GM12878 (cell line): ENCODE results near the gene ATP5F1D.

ENCODE experiments used
- CTCF ChIP-seq, 3 experiments: IDR thresholded peaks in 2 of 3; conservative IDR thresholded peaks in 1 of 3; 2 replicates each; pipeline ENCODE4 v1.5.1; 2011; ENCODE audit warnings: low read depth in 3 of 3, low read length in 3 of 3, mild to moderate bottlenecking in 3 of 3, control low read depth in 2 of 3, moderate library complexity in 2 of 3, inconsistent platforms in 1 of 3, mixed read lengths in 1 of 3; ENCODE audit not compliant: control insufficient read depth in 2 of 3, insufficient read depth in 1 of 3; ENCODE audit errors: extremely low read depth in 1 of 3
- EZH2 ChIP-seq: IDR thresholded peaks from 2 replicates; pipeline ENCODE4 v1.6.1; 2012; ENCODE audit warnings: low read depth, mild to moderate bottlenecking, control low read depth, inconsistent platforms, low read length, borderline replicate concordance; ENCODE audit not compliant: control insufficient read depth
- HDAC6 ChIP-seq: fragments of 200-600 bp; sonication (generic); IDR thresholded peaks from one replicate; pipeline ENCODE4 v1.8.0; 2017; ENCODE audit warnings: antibody characterized with exemption; ENCODE audit not compliant: unreplicated experiment
- RB1 ChIP-seq: fragments of 450-650 bp; formaldehyde crosslinking; IDR thresholded peaks from 2 replicates; pipeline ENCODE4 v1.6.1; 2017; ENCODE audit warnings: mild to moderate bottlenecking, borderline replicate concordance
- SIN3A ChIP-seq: IDR thresholded peaks from 2 replicates; pipeline ENCODE4 v1.6.1; 2012; ENCODE audit warnings: low read depth, low read length, improper control_type of control experiment
- SMAD1 ChIP-seq: fragments of 450-650 bp; IDR thresholded peaks from 2 replicates; pipeline ENCODE4 v1.6.1; 2018; ENCODE audit warnings: mild to moderate bottlenecking, low read depth; ENCODE audit not compliant: partially characterized antibody
- TAF1 ChIP-seq: IDR thresholded peaks from 2 replicates; pipeline ENCODE4 v1.6.1; 2011; ENCODE audit warnings: mild to moderate bottlenecking, low read depth, low read length, borderline replicate concordance
- ZBTB33 ChIP-seq: fragments of 450-650 bp; IDR thresholded peaks from 2 replicates; pipeline ENCODE4 v1.6.1; 2017; ENCODE audit warnings: mild to moderate bottlenecking
- ZSCAN29 ChIP-seq: fragments of 450-650 bp; IDR thresholded peaks from 2 replicates; pipeline ENCODE4 v1.6.1; 2017; ENCODE audit warnings: mild to moderate bottlenecking, moderate library complexity

GRCh38 chr19:1260749-1261537 lies 19.4 kb downstream of the ATP5F1D start:
- TF ChIP-seq CTCF (IDR thresholded peaks at IDR 0.05 in 2 of 3, conservative IDR thresholded peaks at IDR 0.05 in 1 of 3; ENCODE audit: control insufficient read depth in 2 of 3, extremely low read depth in 1 of 3, insufficient read depth in 1 of 3, low read depth in 3 of 3, low read length in 3 of 3) (no peak), EZH2 (no peak), HDAC6 (no peak), SMAD1 (no peak), RB1 (no peak), ZBTB33 (no peak), ZSCAN29 (no peak), SIN3A (no peak), TAF1 (no peak)
